ENCODE measurements around the gene HSPA1B.

- TF ChIP-seq CTCF (conservative IDR thresholded peaks at IDR 0.05; ENCODE audit: low read depth, low read length) (no peak), EZH2 (IDR thresholded peaks at IDR 0.05; ENCODE audit: low read length, unreplicated experiment) (no peak), EZH2phosphoT487 (IDR thresholded peaks at IDR 0.05; ENCODE audit: borderline replicate concordance, low read length) (no peak)
These were observed 32.4 kb downstream of the HSPA1B start for GRCh38 chr6:31859923-31860322.

Data from PC-3 (cell line).